DMS 273 (cell line): ENCODE data around the gene PAX4.
"Not testable (repeated sequence)": the region's sequence is repeated elsewhere in the genome, so short reads cannot be mapped to it uniquely, and the experiment has no call there.

Experiments used
- DNase-seq: peaks from one replicate; lab custom pipeline; 2025; ENCODE audit not compliant: unreplicated experiment; lab: John Stamatoyannopoulos, UW

PAX4 gene

GRCh38 chr7:127588019-127588696 is 29.8 kb downstream of the PAX4 start, which contains the start of gene ARF5:
TSS of gene ARF5 (plus strand) at chr7:127588411. CDS start at chr7:127588499, 88 bp downstream.
- peak; percentile 96 for DNase-seq

- DNase-seq, result peak; percentile 48
These were observed 30.3 kb downstream of the PAX4 start for GRCh38 chr7:127587663-127588018.

GRCh38 chr7:127586346-127586745 is 31.6 kb downstream of the PAX4 start:
- DNase-seq, result no peak

GRCh38 chr7:127585044-127585953 is 32.6 kb downstream of the PAX4 start, which contains the start of gene GCC1:
TSS of gene GCC1 (minus strand) at chr7:127585596. CDS start at chr7:127585182, 414 bp downstream.
- DNase-seq, result peak; percentile 97

- DNase-seq, result no peak
These were observed 33.3 kb downstream of the PAX4 start for GRCh38 chr7:127584648-127585043.

GRCh38 chr7:127582361-127582760 is 35.6 kb downstream of the PAX4 start:
- DNase-seq, result peak; percentile 65

- DNase-seq, result no peak
These were observed 36.2 kb downstream of the PAX4 start for GRCh38 chr7:127581716-127582115.

- no peak for DNase-seq
These were observed 37.3 kb downstream of the PAX4 start for GRCh38 chr7:127580612-127581011.

GRCh38 chr7:127578711-127579275 is 39.1 kb downstream of the PAX4 start:
- no peak for DNase-seq

GRCh38 chr7:127578036-127578684 is 39.8 kb downstream of the PAX4 start:
- DNase-seq, result peak; percentile 55

GRCh38 chr7:127571741-127572505 is 46.0 kb downstream of the PAX4 start:
- no peak for DNase-seq

GRCh38 chr7:127568034-127568433 is 49.9 kb downstream of the PAX4 start:
- not testable (repeated sequence) for DNase-seq

GRCh38 chr7:127566242-127566641 is 51.7 kb downstream of the PAX4 start:
- DNase-seq, result no peak
